ENCODE data around the gene GUCA1A.

GRCh38 chr6:42131531-42131930 is 41.6 kb upstream of the GUCA1A start:
- TF ChIP-seq CTCF (IDR thresholded peaks at IDR 0.05) (no peak), REST (IDR thresholded peaks at IDR 0.05; ENCODE audit: insufficient read depth in 1 of 2, low read depth in 2 of 2, low read length in 1 of 2) (no peak)

Measured in Panc1 (cell line).